ENCODE measurements around the gene ZNF226.
"Not testable (repeated sequence)": the region's sequence is repeated elsewhere in the genome, so short reads cannot be mapped to it uniquely, and the experiment has no call there.

Gene ZNF226

GRCh38 chr19:44207126-44207803 lies 42.4 kb downstream of the ZNF226 start:
- H3K27ac ChIP-seq (ENCODE audit: low read length): no peak overlapping the region
- DNase-seq (ENCODE audit: low read depth, low spot score): peak; percentile 94
- WGBS (ENCODE audit: insufficient coverage, insufficient read length): no CpG with 5 or more reads among the region's 26 CpGs

GRCh38 chr19:44212250-44212865 lies 47.5 kb downstream of the ZNF226 start, which contains the start of gene ZNF227:
Gene ZNF227, plus strand, starts transcription at chr19:44212532. Its CDS starts 5,261 bp downstream, at chr19:44217793.
- Histone ChIP-seq H3K27me3 (ENCODE audit: control insufficient read depth, insufficient read depth, low read length) (no peaks in the 10 kb centered on the region), H3K4me1 (ENCODE audit: control insufficient read depth, insufficient read depth, low read length) (no peaks in the 10 kb centered on the region), H3K36me3 (ENCODE audit: control insufficient read depth, insufficient read depth, low read length) (no peaks in the 10 kb centered on the region), H3K27ac (ENCODE audit: low read length) (no peak within 1 kb of the TSS), H3K4me3 (ENCODE audit: low read length) (peak within 1 kb of the TSS; percentile 96), H3K9me3 (ENCODE audit: control insufficient read depth, insufficient read depth, low read length) (no peaks in the 10 kb centered on the region)
- DNase-seq (ENCODE audit: low read depth, low spot score): peak; percentile 79
- WGBS (ENCODE audit: insufficient coverage, insufficient read length): no CpG with 5 or more reads among the region's 37 CpGs

More at GRCh38 chr19:44207126-44207803, 42.4 kb downstream of the ZNF226 start:
- Histone ChIP-seq H3K27me3 (ENCODE audit: control insufficient read depth, insufficient read depth, low read length) (no peaks in the 10 kb centered on the region), H3K4me1 (ENCODE audit: control insufficient read depth, insufficient read depth, low read length) (no peaks in the 10 kb centered on the region), H3K36me3 (ENCODE audit: control insufficient read depth, insufficient read depth, low read length) (no peaks in the 10 kb centered on the region), H3K9me3 (ENCODE audit: control insufficient read depth, insufficient read depth, low read length) (no peaks in the 10 kb centered on the region), H3K4me3 (ENCODE audit: low read length) (peak overlapping the region; percentile 60; the same call in 1 of the 2 replicates)

- peak overlapping the region; percentile 96 for H3K4me3 ChIP-seq (ENCODE audit: low read length)
- WGBS (ENCODE audit: insufficient coverage, insufficient read length): no CpG with 5 or more reads among the region's 15 CpGs
- no peaks in the 10 kb centered on the region for H3K4me1 ChIP-seq (ENCODE audit: control insufficient read depth, insufficient read depth, low read length)
- H3K36me3 ChIP-seq (ENCODE audit: control insufficient read depth, insufficient read depth, low read length): no peaks in the 10 kb centered on the region
- DNase-seq (ENCODE audit: low read depth, low spot score): no peak
- no peak overlapping the region for H3K27ac ChIP-seq (ENCODE audit: low read length)
- no peaks in the 10 kb centered on the region for H3K27me3 ChIP-seq (ENCODE audit: control insufficient read depth, insufficient read depth, low read length)
- H3K9me3 ChIP-seq (ENCODE audit: control insufficient read depth, insufficient read depth, low read length): no peaks in the 10 kb centered on the region
Observed at GRCh38 chr19:44212866-44213346, 48.0 kb downstream of the ZNF226 start.

GRCh38 chr19:44219926-44220325 lies 55.0 kb downstream of the ZNF226 start:
- not testable (repeated sequence) for H3K27me3 ChIP-seq (ENCODE audit: control insufficient read depth, insufficient read depth, low read length); H3K27ac ChIP-seq (ENCODE audit: low read length); H3K4me1 ChIP-seq (ENCODE audit: control insufficient read depth, insufficient read depth, low read length); DNase-seq (ENCODE audit: low read depth, low spot score); H3K4me3 ChIP-seq (ENCODE audit: low read length); H3K9me3 ChIP-seq (ENCODE audit: control insufficient read depth, insufficient read depth, low read length); H3K36me3 ChIP-seq (ENCODE audit: control insufficient read depth, insufficient read depth, low read length)
- WGBS (ENCODE audit: insufficient coverage, insufficient read length): no CpG with 5 or more reads among the region's 3 CpGs

- WGBS (ENCODE audit: insufficient coverage, insufficient read length): no CpG with 5 or more reads among the region's 6 CpGs
Observed at GRCh38 chr19:44220761-44221160, 55.9 kb downstream of the ZNF226 start.

GRCh38 chr19:44221291-44221690 lies 56.4 kb downstream of the ZNF226 start:
- H3K27me3 ChIP-seq (ENCODE audit: control insufficient read depth, insufficient read depth, low read length); H3K4me3 ChIP-seq (ENCODE audit: low read length); DNase-seq (ENCODE audit: low read depth, low spot score); H3K9me3 ChIP-seq (ENCODE audit: control insufficient read depth, insufficient read depth, low read length); H3K36me3 ChIP-seq (ENCODE audit: control insufficient read depth, insufficient read depth, low read length); H3K4me1 ChIP-seq (ENCODE audit: control insufficient read depth, insufficient read depth, low read length); H3K27ac ChIP-seq (ENCODE audit: low read length): not testable (repeated sequence)
- WGBS (ENCODE audit: insufficient coverage, insufficient read length): no CpG with 5 or more reads among the region's 3 CpGs

More at GRCh38 chr19:44220761-44221160, 55.9 kb downstream of the ZNF226 start:
- H3K27ac ChIP-seq (ENCODE audit: low read length); H3K4me3 ChIP-seq (ENCODE audit: low read length); H3K27me3 ChIP-seq (ENCODE audit: control insufficient read depth, insufficient read depth, low read length); H3K9me3 ChIP-seq (ENCODE audit: control insufficient read depth, insufficient read depth, low read length); DNase-seq (ENCODE audit: low read depth, low spot score); H3K36me3 ChIP-seq (ENCODE audit: control insufficient read depth, insufficient read depth, low read length); H3K4me1 ChIP-seq (ENCODE audit: control insufficient read depth, insufficient read depth, low read length): not testable (repeated sequence)
